ENCODE results near the gene CCT7. TPM values are rescaled to one million over a fixed set of nuclear protein-coding genes. Genes with fewer than 3 reads are reported as not detected.
A peak's percentile ranks its signal among the peaks of the same experiment; 100 is the strongest.

The CCT7 gene
- polyA plus RNA-seq, 1 of the 3 experiments (the other 2 are of a cell fraction): 369 TPM

GRCh38 chr2:73297151-73297559, 63.0 kb downstream of the CCT7 start:
- peak; percentile 57; the same call in 1 of the 2 replicates for TF ChIP-seq RFX5 (IDR thresholded peaks at IDR 0.05; ENCODE audit: low read length)
- no peak for TF ChIP-seq NRF1 (IDR thresholded peaks at IDR 0.05; ENCODE audit: low read depth, low read length)
- no peak for TF ChIP-seq TCF12 (IDR thresholded peaks at IDR 0.05)
- no peak for TF ChIP-seq ELF1 (IDR thresholded peaks at IDR 0.05)
- no peak for TF ChIP-seq TAF1 (IDR thresholded peaks at IDR 0.05; ENCODE audit: borderline replicate concordance, low read depth, low read length)
- TF ChIP-seq GABPA (IDR thresholded peaks at IDR 0.05; ENCODE audit: low read depth): no peak
- no peak for TF ChIP-seq SIN3A (IDR thresholded peaks at IDR 0.05; ENCODE audit: borderline replicate concordance, low read depth, low read length)
- Histone ChIP-seq H3K9me2 (no peaks in the 10 kb centered on the region), H2AFZ (ENCODE audit: low read depth) (no peak overlapping the region), H3K79me2 (ENCODE audit: insufficient read depth) (no peaks in the 10 kb centered on the region), H3K27me3 (ENCODE audit: insufficient read depth) (peaks cover 48% of the 10 kb centered on the region), H3K9me3 (no peaks in the 10 kb centered on the region), H3K27ac (ENCODE audit: low read depth in 2 of 2, low read length in 1 of 2) (no peak overlapping the region), H3K9ac (no peak overlapping the region), H4K20me1 (ENCODE audit: insufficient read depth) (no peaks in the 10 kb centered on the region), H3K4me3 (ENCODE audit: low read depth in 2 of 2, low read length in 1 of 2) (no peak overlapping the region), H3K4me1 (ENCODE audit: control insufficient read depth in 1 of 2, insufficient read depth in 2 of 2, low read depth in 1 of 2, low read length in 1 of 2) (peaks cover 0 to 10% of the 10 kb centered on the region in 2 experiments; a peak in 1 of 4 replicates), H3K36me3 (replicated peaks in 1 of 2; ENCODE audit: control insufficient read depth in 1 of 2, insufficient read depth in 2 of 2, low read length in 1 of 2) (no peaks in the 10 kb centered on the region), H3F3A (replicated peaks; ENCODE audit: insufficient read depth) (no peaks in the 10 kb centered on the region), H3K4me2 (no peak overlapping the region)
- peak; percentile 65 for DNase-seq
- WGBS (ENCODE audit: low lambda C conversion rate): 18% methylated on average over 2 of the region's 2 CpGs
- POLR2A ChIA-PET: interaction anchor here (0.7 kb wide), 1 partner anchor 363 kb away, joined by 3 read pairs; no protein-coding TSS in a partner anchor
- CTCF ChIA-PET: interaction anchor here (1.0 kb wide), 1 partner anchor 25 kb away, joined by 3 read pairs; no protein-coding TSS in a partner anchor

GRCh38 chr2:73297586-73297985, 63.5 kb downstream of the CCT7 start:
- CTCF ChIA-PET: no interaction called here
- DNase-seq: peak; percentile 36

GRCh38 chr2:73300926-73301325, 66.8 kb downstream of the CCT7 start:
- H3K9me3 ChIP-seq: no peaks in the 10 kb centered on the region
- peaks cover 16% of the 10 kb centered on the region; the same call in 1 of the 2 replicates for H3K27me3 ChIP-seq (ENCODE audit: insufficient read depth)
- H3K4me2 ChIP-seq: no peak overlapping the region
- no peaks in the 10 kb centered on the region for H3F3A ChIP-seq (replicated peaks; ENCODE audit: insufficient read depth)
- H4K20me1 ChIP-seq (ENCODE audit: insufficient read depth): no peaks in the 10 kb centered on the region
- ChIA-PET POLR2A (no interaction called here), CTCF (interaction anchor here (1.6 to 1.9 kb wide), 2 partner anchors 10 to 11 kb away, joined by 8 to 10 read pairs; no protein-coding TSS in a partner anchor)
- no peak overlapping the region for H3K9ac ChIP-seq
- H3K4me1 ChIP-seq (ENCODE audit: control insufficient read depth in 1 of 2, insufficient read depth in 2 of 2, low read depth in 1 of 2, low read length in 1 of 2): peaks cover 0 to 7% of the 10 kb centered on the region in 2 experiments; a peak in 1 of 4 replicates
- H3K27ac ChIP-seq (ENCODE audit: low read depth in 2 of 2, low read length in 1 of 2): no peak overlapping the region
- no peak overlapping the region for H3K4me3 ChIP-seq (ENCODE audit: low read depth in 2 of 2, low read length in 1 of 2)
- DNase-seq: no peak
- no peaks in the 10 kb centered on the region for H3K79me2 ChIP-seq (ENCODE audit: insufficient read depth)
- 34% methylated on average over 3 of the region's 3 CpGs for WGBS (ENCODE audit: low lambda C conversion rate)
- no peak overlapping the region for H2AFZ ChIP-seq (ENCODE audit: low read depth)
- no peaks in the 10 kb centered on the region for H3K9me2 ChIP-seq
- H3K36me3 ChIP-seq (replicated peaks in 1 of 2; ENCODE audit: control insufficient read depth in 1 of 2, insufficient read depth in 2 of 2, low read length in 1 of 2): no peaks in the 10 kb centered on the region
- TF ChIP-seq USF1 (IDR thresholded peaks at IDR 0.05; ENCODE audit: borderline replicate concordance, low read depth) (no peak), JUND (IDR thresholded peaks at IDR 0.05) (no peak), MAX (IDR thresholded peaks at IDR 0.05; ENCODE audit: low read depth) (no peak), RFX5 (IDR thresholded peaks at IDR 0.05; ENCODE audit: low read length) (no peak), USF2 (IDR thresholded peaks at IDR 0.05; ENCODE audit: borderline replicate concordance, low read depth, low read length) (no peak), ELF1 (IDR thresholded peaks at IDR 0.05) (no peak), IRF3 (IDR thresholded peaks at IDR 0.05; ENCODE audit: low read depth, low read length) (no peak), EP300 (IDR thresholded peaks at IDR 0.05; ENCODE audit: borderline replicate concordance in 1 of 2, low read depth in 1 of 2, low read length in 1 of 2) (no peak), TAF1 (IDR thresholded peaks at IDR 0.05; ENCODE audit: borderline replicate concordance, low read depth, low read length) (no peak), TEAD4 (IDR thresholded peaks at IDR 0.05; ENCODE audit: borderline replicate concordance, insufficient read depth) (no peak), YY1 (IDR thresholded peaks at IDR 0.05; ENCODE audit: low read depth) (no peak), RAD21 (IDR thresholded peaks at IDR 0.05; ENCODE audit: low read length) (no peak), MXI1 (IDR thresholded peaks at IDR 0.05; ENCODE audit: low read depth, low read length) (no peak)

More at GRCh38 chr2:73297586-73297985, 63.5 kb downstream of the CCT7 start:
- Histone ChIP-seq H3K9me3 (no peaks in the 10 kb centered on the region), H3F3A (replicated peaks; ENCODE audit: insufficient read depth) (no peaks in the 10 kb centered on the region), H3K9ac (no peak overlapping the region), H4K20me1 (ENCODE audit: insufficient read depth) (no peaks in the 10 kb centered on the region), H2AFZ (ENCODE audit: low read depth) (no peak overlapping the region), H3K36me3 (replicated peaks in 1 of 2; ENCODE audit: control insufficient read depth in 1 of 2, insufficient read depth in 2 of 2, low read length in 1 of 2) (no peaks in the 10 kb centered on the region), H3K4me2 (no peak overlapping the region), H3K9me2 (no peaks in the 10 kb centered on the region), H3K4me1 (ENCODE audit: control insufficient read depth in 1 of 2, insufficient read depth in 2 of 2, low read depth in 1 of 2, low read length in 1 of 2) (peaks cover 0 to 10% of the 10 kb centered on the region in 2 experiments; a peak in 1 of 4 replicates), H3K27ac (ENCODE audit: low read depth in 2 of 2, low read length in 1 of 2) (no peak overlapping the region), H3K27me3 (ENCODE audit: insufficient read depth) (peaks cover 44% of the 10 kb centered on the region), H3K79me2 (ENCODE audit: insufficient read depth) (no peaks in the 10 kb centered on the region), H3K4me3 (ENCODE audit: low read depth in 2 of 2, low read length in 1 of 2) (no peak overlapping the region)
- POLR2A ChIA-PET: interaction anchor here (0.7 kb wide), 1 partner anchor 363 kb away, joined by 3 read pairs; no protein-coding TSS in a partner anchor
- no peak for TF ChIP-seq GATA2 (CRISPR knock-in tag; IDR thresholded peaks at IDR 0.05)
- TF ChIP-seq TAF1 (IDR thresholded peaks at IDR 0.05; ENCODE audit: borderline replicate concordance, low read depth, low read length): no peak
- no peak for TF ChIP-seq EP300 (IDR thresholded peaks at IDR 0.05; ENCODE audit: borderline replicate concordance in 1 of 2, low read depth in 1 of 2, low read length in 1 of 2)
- WGBS (ENCODE audit: low lambda C conversion rate): 49% methylated on average over 4 of the region's 4 CpGs
